ENCODE measurements around the gene TGOLN2.

DNA sequence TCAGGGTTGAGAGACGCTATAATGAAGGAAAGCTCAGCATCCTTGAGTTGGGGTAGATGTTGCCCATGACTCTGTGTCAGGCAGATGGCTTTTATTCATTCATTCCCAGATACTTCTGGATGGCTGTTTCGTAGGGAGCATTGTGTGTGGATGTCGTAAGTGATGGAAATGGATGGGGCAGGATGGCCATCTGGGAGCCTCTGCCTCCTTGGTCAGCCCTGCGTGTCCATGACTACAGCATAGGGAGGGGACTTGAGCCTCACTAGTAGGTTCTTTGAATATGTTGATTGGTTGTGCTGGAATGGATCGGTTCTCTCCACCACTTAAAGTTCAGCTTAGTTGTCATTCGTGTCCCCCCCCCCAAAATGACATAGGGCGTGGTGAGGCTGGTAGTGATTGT lies 44.9 kb downstream of the TGOLN2 start:
- TF ChIP-seq, protein P1, sequence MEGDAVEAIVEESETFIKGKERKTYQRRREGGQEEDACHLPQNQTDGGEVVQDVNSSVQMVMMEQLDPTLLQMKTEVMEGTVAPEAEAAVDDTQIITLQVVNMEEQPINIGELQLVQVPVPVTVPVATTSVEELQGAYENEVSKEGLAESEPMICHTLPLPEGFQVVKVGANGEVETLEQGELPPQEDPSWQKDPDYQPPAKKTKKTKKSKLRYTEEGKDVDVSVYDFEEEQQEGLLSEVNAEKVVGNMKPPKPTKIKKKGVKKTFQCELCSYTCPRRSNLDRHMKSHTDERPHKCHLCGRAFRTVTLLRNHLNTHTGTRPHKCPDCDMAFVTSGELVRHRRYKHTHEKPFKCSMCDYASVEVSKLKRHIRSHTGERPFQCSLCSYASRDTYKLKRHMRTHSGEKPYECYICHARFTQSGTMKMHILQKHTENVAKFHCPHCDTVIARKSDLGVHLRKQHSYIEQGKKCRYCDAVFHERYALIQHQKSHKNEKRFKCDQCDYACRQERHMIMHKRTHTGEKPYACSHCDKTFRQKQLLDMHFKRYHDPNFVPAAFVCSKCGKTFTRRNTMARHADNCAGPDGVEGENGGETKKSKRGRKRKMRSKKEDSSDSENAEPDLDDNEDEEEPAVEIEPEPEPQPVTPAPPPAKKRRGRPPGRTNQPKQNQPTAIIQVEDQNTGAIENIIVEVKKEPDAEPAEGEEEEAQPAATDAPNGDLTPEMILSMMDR (IDR thresholded peaks at IDR 0.05) = no peak
- TF ChIP-seq POLR2A (IDR thresholded peaks at IDR 0.05) = no peak
